ENCODE data around the gene ADCY4. TPM values are rescaled to one million over a fixed set of nuclear protein-coding genes. Genes with fewer than 3 reads are reported as not detected.

The ADCY4 gene
- total and polyA plus RNA-seq, 9 donors = 7.8 to 33.3 (median 11.9) TPM

- Histone ChIP-seq H3K27me3 (no peaks in the 10 kb centered on the region), H3K9me3 (no peaks in the 10 kb centered on the region), H3K36me3 (no peaks in the 10 kb centered on the region), H3K27ac (peak overlapping the region; percentile 32 to 65), H3K4me1 (ENCODE audit: insufficient read depth) (peaks cover 6% of the 10 kb centered on the region), H3K4me3 (peak overlapping the region; percentile 93)
- no peak for DNase-seq
- intact Hi-C loops (cut with DNase I) = no loop called here
- TF ChIP-seq CTCF (IDR thresholded peaks at IDR 0.05) = no peak
- TF ChIP-seq EP300 (IDR thresholded peaks at IDR 0.05) = no peak
- no peak for TF ChIP-seq POLR2A (IDR thresholded peaks at IDR 0.05)
- 22 to 26% (median 23%) methylated on average over 16 of the region's 16 CpGs for WGBS, 3 donors
Measured at GRCh38 chr14:24300326-24300980, 34.4 kb downstream of the ADCY4 start.

- WGBS, 3 donors = 1% methylated on average over 51 to 75 of the region's 75 CpGs
- Histone ChIP-seq H3K4me1 (ENCODE audit: insufficient read depth) (peaks cover 6% of the 10 kb centered on the region), H3K36me3 (no peaks in the 10 kb centered on the region)
Measured at GRCh38 chr14:24299255-24300191, 35.3 kb downstream of the ADCY4 start, which contains the start of the genes DHRS1 and NOP9. TSS of gene DHRS1 (minus strand) at chr14:24299780. CDS start at chr14:24299106, 674 bp downstream. TSS of gene NOP9 (plus strand) at chr14:24299850. CDS start at chr14:24299955, 105 bp downstream.

GRCh38 chr14:24298892-24299254, 36.0 kb downstream of the ADCY4 start:
- Histone ChIP-seq H3K36me3 (no peaks in the 10 kb centered on the region), H3K27ac (no peak overlapping the region), H3K9me3 (no peaks in the 10 kb centered on the region), H3K27me3 (no peaks in the 10 kb centered on the region), H3K4me3 (peak overlapping the region; percentile 93), H3K4me1 (ENCODE audit: insufficient read depth) (peaks cover 6% of the 10 kb centered on the region)
- WGBS, 3 donors = 52 to 57% (median 56%) methylated on average over 7 of the region's 7 CpGs
- no peak for DNase-seq
- intact Hi-C loops (cut with DNase I) = loop anchor here in 1 of 4 donors (5.0 kb wide), 1 partner anchor 57 kb away; the partner anchor contains the start of gene TINF2
- no peak for TF ChIP-seq EP300 (IDR thresholded peaks at IDR 0.05)
- no peak for TF ChIP-seq POLR2A (IDR thresholded peaks at IDR 0.05)
- TF ChIP-seq CTCF (IDR thresholded peaks at IDR 0.05) = no peak

More at GRCh38 chr14:24299255-24300191, 35.3 kb downstream of the ADCY4 start, which contains the start of the genes DHRS1 and NOP9:
- H3K9me3 ChIP-seq = no peaks in the 10 kb centered on the region
- H3K27ac ChIP-seq = peak within 1 kb of the TSS; percentile 33 to 65
- intact Hi-C loops (cut with DNase I) = loop anchor here in 1 of 4 donors (5.0 kb wide), 1 partner anchor 57 kb away; the partner anchor contains the start of gene TINF2
- TF ChIP-seq EP300 (IDR thresholded peaks at IDR 0.05) (no peak), POLR2A (IDR thresholded peaks at IDR 0.05) (peak; percentile 76), CTCF (IDR thresholded peaks at IDR 0.05) (no peak)
- H3K27me3 ChIP-seq = no peaks in the 10 kb centered on the region
- DNase-seq = peak; percentile 87 to 96 (median 93)
- H3K4me3 ChIP-seq = peak within 1 kb of the TSS; percentile 93

- H3K27me3 ChIP-seq = no peaks in the 10 kb centered on the region
- H3K27ac ChIP-seq = no peak overlapping the region
- DNase-seq = no peak
- peaks cover 6% of the 10 kb centered on the region for H3K4me1 ChIP-seq (ENCODE audit: insufficient read depth)
- no peaks in the 10 kb centered on the region for H3K36me3 ChIP-seq
- 57 to 63% (median 57%) methylated on average over 5 of the region's 5 CpGs for WGBS, 3 donors
- no peak overlapping the region for H3K4me3 ChIP-seq
- H3K9me3 ChIP-seq = no peaks in the 10 kb centered on the region
- intact Hi-C loops (cut with DNase I) = loop anchor here in 1 of 4 donors (5.0 kb wide), 1 partner anchor 55 kb away; the partner anchor contains the start of gene TINF2
- TF ChIP-seq CTCF (IDR thresholded peaks at IDR 0.05) (no peak), EP300 (IDR thresholded peaks at IDR 0.05) (no peak), POLR2A (IDR thresholded peaks at IDR 0.05) (no peak)
Measured at GRCh38 chr14:24297190-24297964, 37.5 kb downstream of the ADCY4 start.

Measured in ovary (tissue), 9 donors.